NOMO-1 (cell line): ENCODE measurements around the gene LRP5.
"Not testable (repeated sequence)": the region's sequence is repeated elsewhere in the genome, so short reads cannot be mapped to it uniquely, and the experiment has no call there.

Experiments used
- DNase-seq, 2 experiments: peaks; one replicate each; lab custom pipeline; 2025; ENCODE audit not compliant: unreplicated experiment in 2 of 2; lab: John Stamatoyannopoulos, UW

Gene LRP5

DNA sequence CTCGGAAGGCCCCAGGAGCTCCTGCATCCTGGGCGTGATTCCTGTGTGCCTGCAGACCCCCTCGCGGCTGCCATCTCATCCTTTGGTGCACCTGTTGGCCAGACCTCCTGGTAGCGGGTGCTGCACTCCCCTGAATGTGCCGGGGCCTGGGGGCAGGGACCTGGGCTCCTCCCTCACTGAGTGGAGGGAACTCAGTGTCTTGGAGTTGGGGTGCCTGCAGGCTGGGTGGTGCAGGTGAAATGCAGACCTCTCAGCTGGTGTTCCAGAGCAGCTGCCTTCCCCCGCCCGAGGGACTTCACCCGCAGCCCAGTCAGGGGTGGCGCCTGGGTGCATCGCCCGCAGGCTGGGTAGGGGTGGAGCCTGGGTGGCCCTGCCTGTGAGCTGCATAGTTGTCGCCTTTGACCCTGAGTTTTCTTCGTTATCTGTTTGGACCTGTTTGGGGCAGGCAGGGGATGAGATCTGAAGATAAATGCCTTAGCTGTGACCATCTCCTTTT is 31.4 kb downstream of the LRP5 start:
- DNase-seq, result no peak

- DNase-seq, result not testable (repeated sequence)
Measured at GRCh38 chr11:68344821-68345220, 32.4 kb downstream of the LRP5 start.

DNA sequence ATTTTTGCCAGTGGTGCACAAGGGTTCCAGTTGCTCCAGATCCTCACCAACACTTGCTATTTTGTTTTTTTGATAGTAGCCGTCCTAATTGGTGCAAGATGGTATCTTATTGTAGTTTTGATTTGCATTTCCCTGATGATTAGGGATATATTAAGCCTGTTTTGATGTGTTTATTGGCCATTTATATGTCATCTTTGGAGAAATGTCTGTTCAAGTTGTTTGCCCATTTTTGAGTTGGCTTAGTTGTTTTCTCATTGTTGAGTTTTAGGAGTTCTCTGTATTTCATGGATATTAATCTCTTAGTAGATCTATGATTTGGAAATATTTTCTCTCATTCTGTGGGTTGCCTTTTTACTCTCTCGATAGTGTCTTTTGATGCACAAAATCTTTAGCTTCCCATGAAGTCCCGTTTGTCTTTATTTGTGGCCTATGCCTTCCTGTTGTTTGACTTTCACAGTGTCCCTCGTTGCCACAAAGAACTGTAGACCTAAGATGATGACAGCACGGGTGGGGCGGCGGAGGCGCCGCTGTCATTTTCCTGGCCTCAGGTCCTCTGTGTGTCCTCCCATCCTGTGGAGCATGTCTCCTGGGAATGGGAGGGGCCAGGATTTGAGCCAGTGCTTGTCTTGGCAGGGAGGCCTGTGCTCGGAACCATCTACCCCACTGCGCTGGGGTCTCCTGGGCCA is 33.5 kb downstream of the LRP5 start:
- DNase-seq, result no peak

- no peak for DNase-seq
Measured at GRCh38 chr11:68346462-68346790, 34.0 kb downstream of the LRP5 start.

GRCh38 chr11:68347345-68347744 is 35.0 kb downstream of the LRP5 start:
- DNase-seq, result no peak

GRCh38 chr11:68347841-68348240 is 35.5 kb downstream of the LRP5 start:
- no peak for DNase-seq

DNA sequence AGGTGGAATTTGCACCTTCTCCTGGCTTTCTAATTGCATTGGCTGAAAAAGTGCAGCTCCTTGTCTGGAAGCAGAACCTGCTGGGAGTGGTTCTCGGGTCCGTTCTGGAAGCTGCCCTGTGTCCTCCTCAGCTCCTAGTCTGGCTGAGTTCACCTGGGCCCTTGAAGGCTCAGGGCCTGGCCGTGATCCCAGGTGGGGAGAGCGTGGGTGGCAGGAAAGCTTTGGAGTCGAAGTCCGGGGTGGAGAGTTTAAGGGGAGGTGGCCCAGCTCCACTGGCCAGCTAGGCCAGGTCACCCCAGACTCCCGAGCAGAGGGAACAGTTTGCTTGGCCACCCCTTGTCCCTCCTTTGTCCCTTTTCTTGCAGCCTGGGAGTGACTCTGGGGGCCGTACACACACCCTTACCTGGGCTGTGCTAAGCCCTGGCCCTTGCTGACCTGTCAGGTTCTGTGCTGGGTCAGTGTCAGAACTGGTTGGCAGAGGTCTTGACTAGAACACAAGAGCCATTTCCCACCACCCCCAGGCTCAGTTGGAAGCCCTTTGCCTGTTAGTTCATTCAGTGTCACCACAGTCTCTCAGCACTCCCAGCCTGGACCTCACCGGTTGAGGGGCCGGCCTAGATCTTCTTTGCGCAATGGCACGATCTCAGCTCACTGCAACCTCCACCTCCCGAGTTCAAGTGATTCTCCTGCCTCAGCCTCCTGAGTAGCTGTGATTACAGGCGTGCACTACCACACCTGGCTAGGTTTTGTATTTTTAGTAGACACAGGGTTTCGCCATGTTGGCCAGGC is 37.3 kb downstream of the LRP5 start:
- no peak for DNase-seq

DNA sequence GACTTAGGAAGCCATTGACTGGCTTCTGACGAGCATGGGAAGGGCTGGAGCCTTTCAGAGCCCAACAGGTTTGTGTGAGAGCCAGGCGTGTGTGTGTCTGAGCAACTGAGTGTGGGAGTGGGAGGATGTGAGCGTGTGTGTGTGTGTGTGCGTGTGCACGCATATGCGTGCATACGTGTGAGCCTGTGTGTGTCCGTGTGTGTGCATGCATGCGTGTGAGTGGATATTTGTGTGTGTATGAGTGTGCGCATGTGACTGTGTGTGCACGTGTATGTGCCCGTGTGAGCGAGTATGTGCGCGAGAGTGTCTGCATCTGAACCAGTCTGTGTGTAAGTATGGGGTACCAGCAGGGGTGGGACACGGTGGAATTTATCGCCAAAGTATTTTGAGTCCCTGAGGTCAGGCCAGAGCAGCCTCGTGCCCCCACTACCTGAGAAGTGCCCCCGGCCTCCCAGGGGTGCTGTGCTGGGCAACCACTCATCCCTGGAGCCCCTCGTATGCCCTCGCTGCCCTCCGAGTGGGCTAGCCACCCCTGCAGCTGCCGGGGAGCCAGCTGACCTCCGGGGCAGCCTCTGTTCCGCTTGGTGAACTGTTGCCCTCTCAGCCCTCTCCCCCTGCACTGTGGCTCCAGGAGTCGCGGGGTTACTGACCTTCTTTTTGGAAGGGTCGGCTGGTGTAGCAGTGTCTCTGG is 38.5 kb downstream of the LRP5 start:
- no peak for DNase-seq

GRCh38 chr11:68351450-68352275 is 39.3 kb downstream of the LRP5 start:
- DNase-seq, result no peak

DNA sequence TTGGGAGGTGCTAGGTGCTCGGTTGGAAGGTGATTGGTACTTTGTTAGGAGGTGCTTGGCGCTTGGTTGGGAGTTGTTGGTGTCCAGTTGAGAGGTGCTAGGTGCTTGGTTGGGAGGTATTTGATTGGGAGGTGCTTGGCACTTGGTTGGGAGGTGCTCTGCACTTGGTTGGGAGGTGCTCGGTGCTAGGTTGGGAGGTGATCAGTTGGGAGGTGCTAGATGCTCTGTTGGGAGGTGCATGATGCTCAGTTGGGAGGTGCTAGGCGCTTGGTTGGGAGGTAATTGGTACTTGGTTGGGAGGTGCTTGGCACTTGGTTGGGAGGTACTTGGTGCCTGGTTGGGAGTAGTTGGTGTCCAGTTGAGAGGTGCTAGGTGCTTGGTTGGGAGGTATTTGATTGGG is 40.2 kb downstream of the LRP5 start:
- DNase-seq, result no peak

GRCh38 chr11:68353118-68353517 is 40.7 kb downstream of the LRP5 start:
- DNase-seq, result no peak

- DNase-seq, result no peak
Measured at GRCh38 chr11:68353669-68354068, 41.3 kb downstream of the LRP5 start.

GRCh38 chr11:68354148-68354872 is 41.9 kb downstream of the LRP5 start:
- no peak for DNase-seq

GRCh38 chr11:68355471-68355870 is 43.1 kb downstream of the LRP5 start:
- no peak for DNase-seq

GRCh38 chr11:68357568-68357967 is 45.2 kb downstream of the LRP5 start:
- DNase-seq, result no peak

DNA sequence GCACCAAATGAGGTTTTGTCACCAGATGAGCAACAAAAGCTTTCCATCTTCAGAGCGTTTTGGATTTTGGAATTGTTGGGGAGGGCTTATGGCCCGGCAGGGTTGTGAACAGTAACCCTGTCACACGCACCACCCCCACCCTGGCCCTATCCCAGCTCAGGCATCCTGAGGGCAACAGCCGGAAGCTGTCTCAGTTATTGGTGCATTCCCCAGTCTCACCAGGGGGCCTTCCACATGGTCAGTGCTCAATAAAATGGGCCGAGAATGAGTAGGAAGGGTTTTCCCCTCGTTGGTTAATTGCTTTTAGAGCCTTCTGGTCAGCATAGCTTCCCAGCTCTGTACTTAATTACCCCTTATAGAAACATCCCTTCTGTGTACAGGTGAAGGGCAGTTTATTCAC is 46.0 kb downstream of the LRP5 start:
- no peak for DNase-seq

DNA sequence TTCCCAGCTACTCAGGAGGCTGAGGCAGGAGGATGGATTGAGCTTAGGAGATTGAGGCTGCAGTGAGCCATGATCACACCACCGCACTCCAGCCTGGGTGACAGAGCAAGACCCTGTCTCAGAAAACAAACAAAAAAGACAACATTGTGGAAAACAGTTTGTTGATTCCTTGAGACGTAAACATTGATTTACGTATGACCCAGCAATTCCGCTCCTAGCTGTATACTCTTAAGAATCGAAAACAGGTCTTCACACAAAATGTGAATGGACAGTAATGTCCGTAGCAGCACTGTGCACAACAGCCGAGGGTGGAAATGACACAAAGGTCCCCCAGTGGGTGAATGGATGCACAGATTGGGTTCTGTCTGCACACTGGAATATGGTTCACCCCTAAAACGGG is 49.3 kb downstream of the LRP5 start:
- no peak for DNase-seq

- no peak for DNase-seq
Measured at GRCh38 chr11:68362801-68363379, 50.5 kb downstream of the LRP5 start.

DNA sequence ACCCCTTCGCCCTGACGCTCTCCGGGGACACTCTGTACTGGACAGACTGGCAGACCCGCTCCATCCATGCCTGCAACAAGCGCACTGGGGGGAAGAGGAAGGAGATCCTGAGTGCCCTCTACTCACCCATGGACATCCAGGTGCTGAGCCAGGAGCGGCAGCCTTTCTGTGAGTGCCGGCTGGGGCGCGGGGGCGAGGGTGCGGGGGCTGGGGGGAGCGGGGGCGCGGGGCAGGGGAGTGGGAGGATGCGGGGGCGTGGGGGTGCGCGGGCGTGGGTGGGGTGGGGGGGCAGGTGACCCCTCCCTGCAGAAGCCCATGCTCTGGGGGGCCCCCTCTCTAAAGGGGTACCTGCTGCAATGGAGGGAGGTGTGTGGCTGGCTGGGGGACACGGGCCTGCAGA is 51.4 kb downstream of the LRP5 start:
- DNase-seq, result no peak

GRCh38 chr11:68364581-68364980 is 52.2 kb downstream of the LRP5 start:
- no peak for DNase-seq
